Stomach (tissue), 9 donors: ENCODE measurements around the gene CYB5A. TPM values are rescaled to one million over a fixed set of nuclear protein-coding genes. Genes with fewer than 3 reads are reported as not detected.
"Not testable (repeated sequence)": the region's sequence is repeated elsewhere in the genome, so short reads cannot be mapped to it uniquely, and the experiment has no call there.

Experiments used
- DNase-seq, 2 donors: peaks; one replicate each; pipeline versions ENCODE4 v3.0.0 to v3.0.0-alpha.2; 2013 to 2019
- H3K27ac ChIP-seq, 5 donors: fragments of 200-600 bp in 4 of 5; sonication (generic) in 4 of 5; one replicate each; pipeline ENCODE4 v1.5.1; 2013 to 2019; ENCODE audit warnings: mild to moderate bottlenecking in 1 of 5, moderate library complexity in 1 of 5
- H3K27me3 ChIP-seq, 3 donors: fragments of 200-600 bp; sonication (generic); one replicate each; pipeline ENCODE4 v1.5.1; 2017 to 2019; ENCODE audit warnings: mixed run types in 1 of 3
- H3K36me3 ChIP-seq, 4 donors: fragments of 200-600 bp; sonication (generic); 1 replicate in 3 of 4; 2 replicates in 1 of 4; pipeline ENCODE4 v1.5.1; 2016 to 2019
- H3K4me1 ChIP-seq, 4 donors: fragments of 200-600 bp; sonication (generic); one replicate each; pipeline ENCODE4 v1.5.1; 2016 to 2019
- H3K4me3 ChIP-seq, 4 donors: fragments of 200-600 bp; sonication (generic) in 3 of 4; one replicate each; pipeline ENCODE4 v1.5.1; 2016 to 2019; ENCODE audit warnings: mild to moderate bottlenecking in 1 of 4
- H3K9me3 ChIP-seq, 4 donors: fragments of 200-600 bp; sonication (generic); one replicate each; pipeline ENCODE4 v1.5.1; 2016 to 2019
- CTCF ChIP-seq, 7 experiments: fragments of 450-650 bp in 4 of 7; fragments of 200-600 bp in 3 of 7; sonication (generic) in 3 of 7; IDR thresholded peaks; one replicate each; pipeline ENCODE4 v1.5.1; 2016 to 2019; ENCODE audit warnings: antibody characterized with exemption in 7 of 7, control low read depth in 2 of 7, mild to moderate bottlenecking in 1 of 7
- EP300 ChIP-seq: sonication (generic); formaldehyde crosslinking; IDR thresholded peaks from one replicate; pipeline ENCODE4 v1.6.1; 2017; ENCODE audit warnings: antibody characterized with exemption
- POLR2A ChIP-seq, 4 donors: fragments of 450-650 bp; IDR thresholded peaks; one replicate each; pipeline ENCODE4 v1.6.1; 2016; ENCODE audit warnings: antibody characterized with exemption in 4 of 4, control low read depth in 2 of 4, mild to moderate bottlenecking in 1 of 4, moderate library complexity in 1 of 4
- POLR2AphosphoS5 ChIP-seq, 3 donors: sonication (generic); formaldehyde crosslinking; IDR thresholded peaks; one replicate each; pipeline ENCODE4 v1.6.1; 2016; ENCODE audit warnings: antibody characterized with exemption in 3 of 3
- WGBS, 5 donors: extraction: QIAGEN DNeasy Blood & Tissue Kit in 3 of 5; methylation state at CpG; one replicate each; pipeline versions ENCODE4 v1.1.5 to v1.1.7; 2013 to 2018; 5-methylcytosine and 5-hydroxymethylcytosine counted together
- intact Hi-C: fragments of 100-400 bp; cut with DNase I; formaldehyde crosslinking; loops from one replicate; pipeline ENCODE4 v1.15.1; 2023; ENCODE audit warnings: low total_unique reads
- polyA plus RNA-seq, 3 donors: library from polyadenylated mRNA; stranded (reverse); fragments of 200-250 nt; gene quantifications; one replicate each; pipeline ENCODE4 v1.2.3, GENCODE V29; 2013
- total RNA-seq, 5 donors: library from RNA; depleted of rRNA; stranded (reverse); fragments of >200 nt; gene quantifications; one replicate each; pipeline versions ENCODE4 v1.1.0 to v1.2.3, GENCODE V29; 2014 to 2016
- donor health status: healthy with polysubstance abuse.
- donor health status: Bipolar disorder and iron deficiency.
- donor health status: healthy.

CYB5A gene
- total and polyA plus RNA-seq, 8 donors = 75.9 to 450 (median 114) TPM

GRCh38 chr18:74329688-74330205, 38.0 kb upstream of the CYB5A start:
- no peak for TF ChIP-seq POLR2A (IDR thresholded peaks at IDR 0.05)
- TF ChIP-seq POLR2AphosphoS5 (IDR thresholded peaks at IDR 0.05) = no peak
- no peak for TF ChIP-seq CTCF (IDR thresholded peaks at IDR 0.05)
- no peak for TF ChIP-seq EP300
- no peak for DNase-seq
- no peak overlapping the region for H3K4me3 ChIP-seq
- H3K27me3 ChIP-seq = no peaks in the 10 kb centered on the region
- no peaks in the 10 kb centered on the region for H3K4me1 ChIP-seq
- H3K9me3 ChIP-seq = no peaks in the 10 kb centered on the region
- WGBS, 5 donors = 40 to 61% (median 52%) methylated on average over 1 of the region's 1 CpG
- H3K27ac ChIP-seq = no peak overlapping the region
- intact Hi-C loops = no loop called here
- no peaks in the 10 kb centered on the region for H3K36me3 ChIP-seq

- no peaks in the 10 kb centered on the region for H3K9me3 ChIP-seq
- H3K4me3 ChIP-seq = no peak overlapping the region
- H3K27me3 ChIP-seq = no peaks in the 10 kb centered on the region
- WGBS, 5 donors = 80 to 88% (median 85%) methylated on average over 2 of the region's 2 CpGs
- no peaks in the 10 kb centered on the region for H3K36me3 ChIP-seq
- H3K4me1 ChIP-seq = no peaks in the 10 kb centered on the region
- intact Hi-C loops = no loop called here
- no peak for DNase-seq
- H3K27ac ChIP-seq = no peak overlapping the region
- TF ChIP-seq POLR2AphosphoS5 (IDR thresholded peaks at IDR 0.05) (no peak), POLR2A (IDR thresholded peaks at IDR 0.05) (no peak), EP300 (no peak), CTCF (IDR thresholded peaks at IDR 0.05) (no peak)
Measured at GRCh38 chr18:74328206-74328605, 36.4 kb upstream of the CYB5A start.

GRCh38 chr18:74326791-74327190, 35.0 kb upstream of the CYB5A start:
- H3K4me3 ChIP-seq, intact Hi-C loops, H3K27me3 ChIP-seq, H3K27ac ChIP-seq, H3K9me3 ChIP-seq, H3K4me1 ChIP-seq, DNase-seq, H3K36me3 ChIP-seq: not testable (repeated sequence)
- 86 to 92% (median 87%) methylated on average over 3 of the region's 3 CpGs for WGBS, 5 donors

GRCh38 chr18:74326231-74326630, 34.5 kb upstream of the CYB5A start:
- no peak for DNase-seq
- no peak for TF ChIP-seq CTCF (IDR thresholded peaks at IDR 0.05)
- intact Hi-C loops = no loop called here
- Histone ChIP-seq H3K27ac (no peak overlapping the region), H3K4me1 (no peaks in the 10 kb centered on the region), H3K27me3 (no peaks in the 10 kb centered on the region), H3K9me3 (no peaks in the 10 kb centered on the region), H3K4me3 (no peak overlapping the region), H3K36me3 (no peaks in the 10 kb centered on the region)
- WGBS, 5 donors = 39 to 88% (median 77%) methylated on average over 2 of the region's 2 CpGs

GRCh38 chr18:74316257-74317170, 24.8 kb upstream of the CYB5A start:
- Histone ChIP-seq H3K27me3 (no peaks in the 10 kb centered on the region), H3K4me3 (no peak overlapping the region), H3K36me3 (no peaks in the 10 kb centered on the region), H3K9me3 (no peaks in the 10 kb centered on the region), H3K27ac (no peak overlapping the region), H3K4me1 (no peaks in the 10 kb centered on the region)
- TF ChIP-seq POLR2A (IDR thresholded peaks at IDR 0.05) (no peak), POLR2AphosphoS5 (IDR thresholded peaks at IDR 0.05) (no peak), EP300 (no peak), CTCF (IDR thresholded peaks at IDR 0.05) (no peak)
- intact Hi-C loops = no loop called here
- 82 to 87% (median 85%) methylated on average over 28 to 29 of the region's 29 CpGs for WGBS, 5 donors
- no peak for DNase-seq
